HG03354 (cell line): ENCODE measurements around the gene TM9SF1.
"Not testable (repeated sequence)": the region's sequence is repeated elsewhere in the genome, so short reads cannot be mapped to it uniquely, and the experiment has no call there.

Experiments used
- ATAC-seq: cut with Tn5 transposase; IDR thresholded peaks from one replicate; pipeline ENCODE4 v1.9.1; 2021; ENCODE audit warnings: mild to moderate bottlenecking; ENCODE audit not compliant: unreplicated experiment, poor library complexity, severe bottlenecking

Gene TM9SF1

DNA sequence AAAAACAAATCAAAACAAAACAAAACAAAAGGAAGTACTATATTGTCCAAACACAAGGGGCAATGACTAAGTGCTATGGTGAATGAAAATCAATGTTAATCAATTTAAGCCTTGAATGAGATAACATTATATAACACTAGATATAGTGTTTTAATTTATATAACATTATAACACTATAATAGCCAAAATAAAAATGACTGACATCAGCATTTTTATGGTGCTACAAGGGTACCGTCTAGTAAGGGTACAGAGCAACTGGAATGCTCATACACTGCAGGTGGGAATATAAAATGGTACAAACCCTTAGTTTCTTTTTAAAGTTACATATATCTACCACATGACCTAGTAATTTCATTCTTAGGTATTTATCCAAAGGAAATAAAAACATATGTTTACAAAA lies 31.2 kb upstream of the TM9SF1 start:
- no peak for ATAC-seq

DNA sequence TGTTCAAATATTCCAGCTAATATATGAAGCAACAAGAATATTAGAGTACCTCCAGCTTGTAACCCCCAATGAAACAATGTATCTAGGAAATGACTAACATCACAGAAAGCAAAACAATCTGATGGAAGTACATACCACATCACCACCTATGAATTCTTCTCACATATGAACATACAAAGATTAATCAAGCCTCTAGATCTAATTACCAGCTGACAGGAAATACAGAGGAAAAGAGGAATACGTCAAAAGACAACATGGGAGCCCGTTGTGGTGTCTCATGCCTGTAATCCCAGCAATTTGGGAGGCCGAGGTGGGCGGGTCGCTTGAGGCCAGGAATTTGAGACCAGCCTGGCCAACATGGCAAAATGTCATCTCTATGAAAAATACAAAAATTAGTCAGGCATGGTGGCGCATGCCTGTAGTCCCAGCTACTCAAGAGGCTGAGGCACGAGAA lies 29.4 kb upstream of the TM9SF1 start:
- no peak for ATAC-seq

DNA sequence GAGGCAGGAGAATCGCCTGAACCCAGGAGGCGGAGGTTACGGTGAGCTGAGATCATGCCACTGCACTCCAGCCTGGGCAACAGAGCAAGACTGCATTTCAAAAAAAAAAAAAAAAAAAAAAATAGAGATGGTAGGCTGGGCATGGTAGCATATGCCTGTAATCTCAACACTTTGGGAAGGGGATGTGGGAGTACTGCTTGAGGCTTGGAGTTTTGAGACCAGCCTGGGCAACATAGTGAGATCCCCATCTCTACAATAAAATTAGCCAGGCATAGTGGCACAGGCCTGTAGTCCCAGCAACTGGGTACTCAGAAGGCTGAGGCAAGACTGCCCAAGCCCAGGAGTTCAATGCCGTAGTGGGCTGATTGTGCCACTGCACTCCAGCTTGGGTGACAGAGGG lies 27.7 kb upstream of the TM9SF1 start:
- not testable (repeated sequence) for ATAC-seq

DNA sequence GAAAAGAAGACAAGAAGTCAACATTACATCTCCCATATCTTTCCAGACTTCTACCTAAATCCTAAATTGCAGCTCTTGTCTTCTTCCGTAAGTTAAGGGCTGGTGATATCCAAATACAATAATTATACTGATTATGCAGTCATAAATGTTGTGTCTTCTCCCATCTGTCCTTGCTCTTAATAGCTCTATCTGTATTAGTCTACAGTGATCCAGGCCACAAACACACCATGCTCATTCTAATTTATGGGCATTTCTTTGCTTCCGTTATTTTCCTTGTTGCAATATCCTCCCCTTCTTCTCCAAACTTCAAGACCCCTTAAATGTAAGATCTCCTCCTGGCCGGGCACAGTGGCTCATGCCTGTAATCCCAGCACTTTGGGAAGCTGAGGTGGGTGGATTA lies 24.3 kb upstream of the TM9SF1 start:
- no peak for ATAC-seq

DNA sequence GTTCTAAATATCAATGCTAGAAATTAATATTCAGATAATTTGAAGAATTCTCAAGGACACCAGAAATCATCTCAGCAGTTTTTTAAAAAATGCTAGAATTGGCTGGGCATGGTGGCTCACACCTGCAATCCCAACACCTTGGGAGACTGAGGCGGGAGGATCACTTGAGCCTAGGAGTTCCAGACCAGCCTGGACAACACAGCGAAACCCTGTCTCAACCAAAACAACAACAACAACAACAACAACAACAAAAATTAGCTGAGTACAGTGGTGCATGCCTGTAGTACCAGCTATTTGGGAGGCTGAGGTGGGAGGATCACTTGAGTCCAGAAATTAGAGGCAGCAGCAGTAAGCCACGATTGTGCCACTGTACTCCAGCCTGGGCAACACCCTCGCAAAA lies 23.8 kb upstream of the TM9SF1 start:
- no peak for ATAC-seq

DNA sequence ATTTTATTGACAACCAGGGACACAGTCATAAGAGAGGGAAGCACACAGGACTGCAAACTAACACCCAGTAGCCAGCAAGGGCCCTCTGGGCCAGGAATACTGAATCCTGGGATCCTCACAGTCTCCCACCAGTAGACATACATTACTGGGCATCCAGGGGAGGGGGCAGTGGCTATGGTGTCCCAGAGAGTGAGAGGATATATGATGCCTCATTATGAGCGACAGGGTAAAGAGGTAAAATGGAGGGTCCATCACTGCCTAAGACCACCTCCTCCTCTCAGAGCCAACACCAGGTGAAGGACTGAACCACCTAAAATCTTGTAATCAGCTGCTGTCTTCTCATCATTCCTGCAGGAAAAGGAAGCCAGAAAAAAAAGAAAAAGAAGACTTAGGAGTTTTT lies 21.6 kb upstream of the TM9SF1 start:
- not testable (repeated sequence) for ATAC-seq

DNA sequence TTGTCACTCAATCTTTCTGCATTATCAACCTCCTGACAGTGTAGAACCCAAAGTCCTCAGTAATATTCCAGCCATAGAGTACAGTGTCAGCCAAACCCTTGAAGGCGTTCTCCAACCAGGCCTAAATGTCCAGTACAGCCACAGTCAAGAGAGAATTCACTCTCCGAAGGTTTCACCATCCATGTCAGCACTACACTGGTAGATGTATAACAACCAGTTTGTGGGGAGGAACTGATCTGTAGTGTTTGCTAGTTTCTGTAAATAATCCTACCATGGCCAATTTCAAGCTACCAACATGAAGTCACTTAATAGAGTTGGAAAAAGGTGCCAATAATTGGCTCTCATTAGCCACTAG lies 21.1 kb upstream of the TM9SF1 start:
- ATAC-seq = no peak

DNA sequence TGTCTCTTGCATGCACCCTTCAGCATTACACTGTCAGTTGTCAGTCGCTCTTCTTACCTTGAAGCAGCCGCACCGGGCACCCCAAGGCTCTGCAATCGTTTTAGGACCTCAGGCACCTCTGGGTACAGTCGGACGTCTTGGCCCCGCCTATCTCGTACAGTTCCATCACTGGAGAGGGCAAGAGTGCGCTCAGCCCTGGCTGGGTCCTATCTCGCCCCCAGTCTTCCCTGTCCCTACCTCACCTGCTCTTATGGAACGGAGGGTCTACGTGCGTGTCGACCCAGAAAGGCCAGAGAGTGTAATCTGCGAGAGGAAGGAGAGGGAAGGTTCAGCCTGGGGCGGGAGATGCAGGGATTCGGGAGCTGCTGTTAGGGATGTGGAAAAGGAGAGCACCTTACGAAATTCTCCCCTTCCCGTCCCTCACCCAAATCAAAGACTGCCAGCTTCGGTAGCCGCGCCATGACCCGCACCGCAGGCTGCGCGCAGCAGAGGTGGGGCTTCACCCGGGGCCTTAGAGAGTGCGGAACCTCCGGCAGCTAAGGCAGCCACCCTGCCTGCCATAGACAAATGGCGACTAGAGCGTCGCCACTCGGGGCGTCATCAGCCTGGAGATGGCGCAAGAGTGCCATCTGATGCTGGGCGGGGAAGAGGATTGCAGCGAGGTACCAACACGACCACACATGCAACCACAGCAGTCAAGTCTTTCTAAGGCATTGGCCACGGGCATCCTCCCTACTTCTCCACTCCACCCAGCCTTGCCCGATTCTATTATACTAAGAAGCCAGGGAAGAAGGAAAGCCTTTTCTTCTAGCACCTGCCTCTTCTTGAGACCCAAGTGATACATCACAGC lies 20.5 kb upstream of the TM9SF1 start, which contains the start of gene MDP1:
MDP1 (minus strand) TSS at position 572 of the 850 bp plus-strand sequence; CDS start at position 461, 111 bp downstream.
- ATAC-seq = peak; percentile 70

DNA sequence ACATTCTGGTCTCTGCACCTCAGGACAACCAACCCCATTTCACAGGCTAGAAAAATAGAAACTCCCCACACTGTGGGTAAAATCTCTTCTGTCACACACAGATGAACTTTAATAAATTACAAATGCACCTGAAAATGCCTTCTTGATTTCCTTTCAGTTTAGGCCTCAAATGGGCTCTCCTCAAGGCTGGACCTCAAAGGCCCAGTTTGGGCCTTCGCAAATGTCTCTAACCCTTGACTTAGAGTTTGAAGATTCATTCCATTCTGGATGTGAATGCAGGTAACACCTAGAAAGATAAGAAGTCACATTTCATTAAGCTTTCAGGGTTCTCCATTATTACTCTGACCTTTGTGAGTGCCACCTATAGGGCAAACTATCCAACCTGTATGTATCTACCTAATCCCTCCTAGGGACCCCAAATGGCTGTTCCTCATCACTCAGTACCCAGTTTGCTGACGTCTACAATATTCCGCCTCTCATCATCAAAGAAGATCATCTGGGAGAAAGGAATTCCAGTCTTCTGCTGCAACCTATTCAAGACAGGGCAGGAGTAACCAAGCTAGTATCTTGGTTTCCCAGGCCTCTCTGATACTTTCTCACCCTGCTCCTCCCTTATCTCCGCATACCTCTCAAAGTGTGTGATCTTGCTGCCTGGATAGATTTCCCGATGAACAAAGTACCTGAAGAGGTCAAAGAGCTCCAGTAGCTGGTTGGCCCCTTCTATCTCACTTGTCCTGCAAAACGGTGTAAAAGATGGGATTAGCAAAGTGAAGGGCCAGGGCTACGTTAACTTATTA lies 18.8 kb upstream of the TM9SF1 start:
- no peak for ATAC-seq

DNA sequence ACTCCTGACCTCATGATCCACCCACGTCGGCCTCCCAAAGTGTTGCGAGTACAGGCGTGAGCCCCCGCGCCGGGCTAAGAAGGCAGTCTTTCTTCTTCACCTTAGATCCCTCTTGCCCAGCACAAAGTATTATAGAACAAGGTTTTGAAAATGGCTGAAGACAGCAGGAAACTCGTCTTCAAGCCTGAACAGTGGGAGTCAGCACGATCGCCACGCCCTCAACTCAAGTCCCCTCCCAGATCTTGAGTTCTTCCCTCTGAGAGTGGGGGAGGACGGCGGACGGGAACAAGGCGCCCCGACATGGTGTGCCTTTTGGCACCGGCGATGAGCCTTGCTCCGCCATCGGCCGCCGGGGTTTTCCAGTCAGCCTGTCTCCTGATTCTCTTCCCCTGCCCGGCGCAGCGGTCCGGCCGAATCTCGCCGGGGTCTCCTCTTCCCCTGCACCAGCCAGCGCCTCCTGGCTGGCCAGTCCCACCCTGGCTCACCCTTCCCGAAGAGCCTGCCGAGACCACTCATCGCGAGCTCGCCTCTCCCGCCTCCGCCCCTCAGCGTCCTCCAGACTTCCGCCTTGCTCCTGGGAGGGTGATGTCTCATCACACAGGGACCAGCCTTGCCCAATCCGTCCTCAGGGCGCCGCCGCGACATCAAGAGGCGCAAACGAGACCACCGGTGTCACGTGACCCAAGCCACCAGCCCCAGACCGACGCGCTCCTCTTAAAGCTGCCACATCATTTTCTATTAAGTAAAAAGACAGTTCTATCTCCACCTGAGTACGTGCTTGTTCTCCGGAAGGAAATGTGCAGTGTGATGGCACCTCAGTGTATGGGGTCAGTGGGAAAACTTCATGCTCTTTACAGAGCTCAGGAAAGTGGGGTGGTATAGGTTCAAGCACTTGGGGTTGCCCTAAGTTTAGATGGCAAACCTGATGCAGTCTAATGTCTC lies 18.0 kb upstream of the TM9SF1 start, which contains the start of gene CHMP4A:
CHMP4A (minus strand) TSS at position 565 of the 942 bp plus-strand sequence; CDS start at position 516, 49 bp downstream.
- peak; percentile 84 for ATAC-seq

DNA sequence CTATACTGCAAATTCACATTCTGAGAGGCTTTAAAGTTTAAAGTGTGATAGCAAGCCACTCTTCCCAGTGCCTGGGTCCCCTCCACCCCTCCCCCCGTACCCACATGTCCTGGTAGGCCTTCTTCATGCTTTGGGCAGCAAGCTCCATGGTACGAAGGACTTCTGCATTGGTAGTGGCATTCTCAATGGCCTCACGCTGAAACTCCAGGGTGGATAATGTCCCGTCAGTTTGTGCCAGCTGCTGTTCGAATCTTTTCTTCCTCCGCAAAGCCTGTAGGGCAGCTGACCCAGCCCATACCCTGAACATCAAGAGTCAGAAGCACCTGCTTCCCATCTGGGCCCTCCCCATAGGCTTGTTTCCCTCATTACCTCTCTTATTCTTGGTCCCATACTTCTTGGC lies 16.1 kb upstream of the TM9SF1 start:
- ATAC-seq = no peak

DNA sequence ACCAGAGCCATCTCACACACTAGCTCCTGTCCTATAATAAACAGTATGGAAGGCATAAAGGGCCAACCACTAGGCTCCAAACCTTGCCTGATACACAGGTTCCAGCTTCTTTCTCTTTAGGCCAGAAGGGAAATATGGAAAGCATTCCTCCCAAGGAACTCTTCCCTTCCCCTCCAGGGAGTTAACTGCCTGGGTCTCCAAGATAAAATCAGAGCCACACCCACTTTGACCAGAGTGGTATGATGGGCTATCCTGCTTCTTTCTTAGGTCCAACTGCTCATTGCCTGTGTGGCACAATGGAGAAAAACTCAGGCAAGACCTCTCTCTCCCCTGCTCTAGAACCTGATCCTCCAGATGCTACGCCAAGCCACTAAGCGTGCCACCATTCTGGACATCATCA lies 12.4 kb upstream of the TM9SF1 start:
- no peak for ATAC-seq

DNA sequence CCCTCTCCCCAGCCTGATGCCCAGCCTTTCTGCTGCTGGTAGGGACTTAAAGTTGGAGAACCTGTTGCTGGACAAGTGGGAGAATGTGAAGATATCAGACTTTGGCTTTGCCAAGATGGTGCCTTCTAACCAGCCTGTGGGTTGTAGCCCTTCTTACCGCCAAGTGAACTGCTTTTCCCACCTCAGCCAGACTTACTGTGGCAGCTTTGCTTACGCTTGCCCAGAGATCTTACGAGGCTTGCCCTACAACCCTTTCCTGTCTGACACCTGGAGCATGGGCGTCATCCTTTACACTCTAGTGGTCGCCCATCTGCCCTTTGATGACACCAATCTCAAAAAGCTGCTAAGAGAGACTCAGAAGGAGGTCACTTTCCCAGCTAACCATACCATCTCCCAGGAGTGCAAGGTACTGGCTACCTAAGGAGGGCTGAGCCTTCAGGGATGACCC lies 11.9 kb upstream of the TM9SF1 start:
- ATAC-seq = no peak

DNA sequence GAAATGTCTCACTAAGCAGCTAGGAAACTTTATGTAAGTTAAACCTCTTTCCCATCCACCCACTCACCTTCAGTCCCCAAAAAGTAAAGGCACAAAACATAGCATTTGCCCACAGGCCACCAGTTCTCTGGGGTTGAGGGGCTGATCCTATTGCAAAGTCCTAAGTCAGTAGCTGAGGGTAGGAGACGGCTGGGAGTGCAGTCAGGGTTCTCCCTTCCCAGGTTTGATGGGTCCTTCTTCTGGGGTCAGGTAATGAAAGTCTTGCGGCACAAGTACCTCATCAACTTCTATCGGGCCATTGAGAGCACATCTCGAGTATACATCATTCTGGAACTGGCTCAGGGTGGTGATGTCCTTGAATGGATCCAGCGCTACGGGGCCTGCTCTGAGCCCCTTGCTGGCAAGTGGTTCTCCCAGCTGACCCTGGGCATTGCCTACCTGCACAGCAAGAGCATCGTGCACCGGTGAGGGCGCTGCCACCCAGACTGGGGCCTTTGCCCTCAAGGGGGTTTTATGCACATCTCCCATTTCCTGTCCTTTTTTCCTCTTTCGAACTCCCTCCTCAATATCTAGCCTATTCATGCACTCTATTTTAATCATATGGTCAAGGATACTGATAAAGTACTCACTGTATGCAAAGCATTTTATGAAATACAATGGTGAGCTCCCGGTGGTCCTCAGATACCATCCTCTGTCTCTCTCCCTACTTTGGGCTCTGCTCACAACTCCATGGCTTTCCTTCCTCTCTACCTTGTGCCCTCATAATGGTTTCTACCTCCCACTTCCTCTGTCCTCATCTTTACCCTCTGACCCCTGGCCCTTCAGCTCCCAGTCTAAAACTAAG lies 11.2 kb upstream of the TM9SF1 start:
- no peak for ATAC-seq

DNA sequence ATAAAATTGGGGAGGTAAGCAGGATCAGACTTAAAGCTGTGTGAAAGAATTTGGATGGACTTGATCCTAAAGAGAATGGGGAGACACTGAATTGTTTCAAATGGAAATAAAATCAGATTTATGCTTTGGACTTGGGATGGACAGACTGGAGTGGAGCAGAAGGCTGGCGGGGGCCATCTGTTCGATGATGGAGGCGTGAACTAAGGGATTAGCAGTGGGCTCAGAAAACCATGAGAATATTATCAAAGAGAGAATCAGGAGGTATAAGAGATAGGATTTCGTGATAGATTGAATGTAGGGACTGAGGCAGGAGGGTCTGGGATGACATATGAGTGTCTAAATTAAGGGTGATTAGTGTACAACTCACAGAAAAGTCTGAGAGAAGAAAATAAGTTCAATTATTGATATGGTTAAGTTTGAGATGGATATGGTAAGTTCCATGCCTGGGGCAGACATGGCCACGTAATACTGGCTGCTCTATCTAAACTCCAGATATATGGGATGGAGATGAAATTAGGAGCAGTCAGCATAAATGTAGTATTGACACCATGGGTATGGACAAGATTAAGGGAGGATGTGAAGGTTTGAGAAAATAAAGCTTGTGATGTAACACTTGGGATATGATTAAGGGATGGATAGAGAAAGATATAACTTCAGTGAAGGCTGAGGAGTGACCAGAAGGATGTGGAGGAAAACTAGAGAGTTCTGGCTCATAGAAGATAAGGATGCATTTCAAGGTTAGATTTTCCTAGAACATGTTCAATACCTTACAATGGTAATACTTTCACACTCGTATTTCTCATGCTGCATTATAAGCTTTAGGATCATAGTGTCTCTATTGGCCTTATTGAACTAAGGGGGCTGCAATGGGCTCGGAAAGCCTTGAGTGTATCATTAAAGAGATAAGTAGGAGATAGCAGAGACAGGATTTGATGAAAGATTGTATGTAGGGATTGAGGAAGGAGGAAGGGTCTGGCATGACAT lies 9.2 kb upstream of the TM9SF1 start:
- ATAC-seq = no peak

DNA sequence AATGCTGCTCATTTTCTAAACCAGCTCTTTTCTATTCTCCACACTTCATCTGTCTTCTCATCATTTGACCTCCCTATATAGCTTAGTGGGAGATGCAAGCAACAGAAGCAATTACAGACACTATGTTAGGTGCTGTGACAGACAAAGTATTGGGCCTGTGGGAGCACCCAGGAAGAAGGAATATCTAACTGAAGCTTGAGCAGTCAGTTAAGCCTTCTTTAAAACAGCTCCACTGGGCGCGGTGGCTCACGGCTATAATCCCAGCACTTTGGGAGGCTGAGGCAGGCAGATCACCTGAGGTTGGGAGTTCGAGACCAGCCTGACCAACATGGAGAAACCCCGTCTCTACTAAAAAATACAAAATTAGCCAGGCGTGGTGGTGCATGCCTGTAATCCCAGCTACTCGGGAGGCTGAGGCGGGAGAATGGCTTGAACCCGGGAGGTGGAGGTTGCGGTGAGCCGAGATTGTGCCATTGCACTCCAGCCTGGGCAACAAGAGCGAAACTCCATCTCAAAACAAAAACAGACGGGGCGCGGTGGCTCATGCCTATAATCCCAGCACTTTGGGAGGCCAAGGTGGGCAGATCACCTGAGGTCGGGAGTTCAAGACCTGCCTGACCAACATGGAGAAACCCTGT lies 8.1 kb upstream of the TM9SF1 start:
- ATAC-seq = not testable (repeated sequence)

DNA sequence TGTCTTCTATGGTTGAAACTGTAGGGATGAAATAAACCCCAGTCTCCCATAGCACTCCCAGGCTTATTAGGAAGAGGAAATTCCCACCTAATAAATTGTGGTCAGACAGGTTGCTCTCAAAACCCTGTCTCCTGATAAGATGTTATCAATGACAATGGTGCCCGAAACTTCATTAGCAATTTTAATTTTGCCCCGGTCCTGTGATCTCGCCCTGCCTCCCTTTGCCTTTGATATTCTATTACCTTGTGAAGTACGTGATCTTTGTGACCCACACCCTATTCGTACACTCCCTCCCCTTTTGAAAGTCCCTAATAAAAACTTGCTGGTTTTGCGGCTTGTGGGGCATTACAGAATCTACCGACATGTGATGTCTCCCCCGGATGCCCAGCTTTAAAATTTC lies 7.3 kb upstream of the TM9SF1 start:
- not testable (repeated sequence) for ATAC-seq
